ENCODE measurements around the gene VMAC.

VMAC gene

GRCh38 chr19:5905114-5905778 lies 574 bp downstream of the VMAC start:
- no peak for DNase-seq

GRCh38 chr19:5907241-5907640 lies 2.6 kb downstream of the VMAC start:
- no peak for DNase-seq

- DNase-seq = no peak
Observed at GRCh38 chr19:5908773-5909442, 4.2 kb downstream of the VMAC start.

- no peak for DNase-seq
Observed at GRCh38 chr19:5910638-5910907, 5.9 kb downstream of the VMAC start.

- no peak for DNase-seq
Observed at GRCh38 chr19:5911366-5911765, 6.7 kb downstream of the VMAC start.

- DNase-seq = no peak
Observed at GRCh38 chr19:5913739-5914357, 9.2 kb downstream of the VMAC start, which contains the start of gene CAPS. TSS of gene CAPS (plus strand) at chr19:5914254. CDS start at chr19:5914407, 153 bp downstream.

GRCh38 chr19:5914358-5914774 lies 9.7 kb downstream of the VMAC start:
- DNase-seq = no peak

- no peak for DNase-seq
Observed at GRCh38 chr19:5914946-5915781, 10.5 kb downstream of the VMAC start.

GRCh38 chr19:5915782-5916165 lies 11.1 kb downstream of the VMAC start:
- no peak for DNase-seq

GRCh38 chr19:5916181-5916708 lies 11.6 kb downstream of the VMAC start:
- no peak for DNase-seq

GRCh38 chr19:5917431-5918107 lies 12.9 kb downstream of the VMAC start:
- no peak for DNase-seq

GRCh38 chr19:5918463-5919079 lies 13.9 kb downstream of the VMAC start:
- no peak for DNase-seq

- DNase-seq = no peak
Observed at GRCh38 chr19:5921516-5922160, 17.0 kb downstream of the VMAC start.

- DNase-seq = no peak
Observed at GRCh38 chr19:5922161-5922545, 17.5 kb downstream of the VMAC start.

- no peak for DNase-seq
Observed at GRCh38 chr19:5923356-5923755, 18.7 kb downstream of the VMAC start.

GRCh38 chr19:5925830-5926427 lies 21.3 kb downstream of the VMAC start:
- no peak for DNase-seq

GRCh38 chr19:5926641-5927440 lies 22.2 kb downstream of the VMAC start:
- DNase-seq = no peak

- no peak for DNase-seq
Observed at GRCh38 chr19:5927441-5927821, 22.8 kb downstream of the VMAC start.

- DNase-seq = no peak
Observed at GRCh38 chr19:5929179-5929578, 24.5 kb downstream of the VMAC start.

GRCh38 chr19:5929625-5930024 lies 25.0 kb downstream of the VMAC start:
- no peak for DNase-seq
